ENCODE measurements around the gene CLNK. TPM values are rescaled to one million over a fixed set of nuclear protein-coding genes. Genes with fewer than 3 reads are reported as not detected.

CLNK gene
- total RNA-seq, 1 donor from 2014 or later: 0.10 TPM

DNA sequence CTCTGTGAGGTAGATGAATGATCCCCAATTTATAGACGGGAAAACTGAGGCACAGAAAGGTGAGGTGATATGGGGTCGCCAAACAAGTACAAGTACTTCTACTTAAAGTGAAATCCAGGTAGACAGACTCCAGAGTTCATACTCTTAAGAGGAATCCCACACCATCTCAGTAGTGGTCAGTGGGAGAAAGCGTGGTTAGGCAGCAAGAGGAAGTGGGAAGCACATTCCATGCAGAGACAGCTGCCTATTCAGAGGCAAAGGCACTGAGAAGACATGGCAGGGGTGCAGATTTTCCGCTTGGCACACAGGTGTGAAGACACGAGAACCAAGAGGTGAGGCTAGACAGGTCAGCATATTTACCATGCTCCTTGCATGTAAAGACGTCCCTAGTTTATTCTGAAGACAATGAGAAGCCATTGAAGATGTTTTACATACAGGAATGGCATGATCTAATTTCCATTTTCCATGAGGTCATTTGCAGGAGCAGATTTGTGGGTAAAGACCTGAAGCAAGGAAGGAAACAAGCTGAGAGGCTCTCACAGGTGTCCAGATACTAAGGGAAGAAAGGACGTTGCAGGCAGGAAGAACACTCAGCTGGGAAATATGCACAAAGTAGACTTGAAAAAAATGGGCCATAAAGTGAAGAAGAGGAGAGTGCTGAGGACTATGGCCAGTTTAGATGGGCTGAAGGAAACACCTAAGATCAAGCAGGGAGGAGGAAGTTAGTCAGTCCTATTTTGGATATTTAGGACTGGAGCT lies 17.3 kb upstream of the CLNK start:
- DNase-seq: no peak

DNA sequence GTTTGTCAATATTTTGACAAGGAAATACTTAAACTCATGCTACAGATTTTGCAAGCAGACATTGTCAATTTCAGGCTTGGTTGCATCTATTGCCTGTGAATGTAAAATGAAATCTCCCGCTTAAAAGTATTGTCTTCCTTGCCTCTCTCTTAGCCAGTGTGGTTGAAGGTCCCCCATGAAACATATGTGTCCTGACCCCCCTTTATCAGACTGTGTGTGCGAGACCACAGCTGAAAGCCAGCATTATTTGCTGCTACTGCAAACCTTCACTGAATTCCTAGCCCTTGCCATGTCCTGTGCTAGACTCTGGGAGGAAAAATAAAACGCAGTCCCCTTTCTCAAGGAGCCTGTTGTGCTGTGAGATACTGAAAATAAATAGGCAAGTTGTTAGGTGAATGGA lies 16.6 kb upstream of the CLNK start:
- no peak for DNase-seq

- DNase-seq: no peak
Observed at GRCh38 chr4:10698172-10698571, 13.6 kb upstream of the CLNK start.

- DNase-seq: no peak
Observed at GRCh38 chr4:10697086-10697485, 12.5 kb upstream of the CLNK start.

DNA sequence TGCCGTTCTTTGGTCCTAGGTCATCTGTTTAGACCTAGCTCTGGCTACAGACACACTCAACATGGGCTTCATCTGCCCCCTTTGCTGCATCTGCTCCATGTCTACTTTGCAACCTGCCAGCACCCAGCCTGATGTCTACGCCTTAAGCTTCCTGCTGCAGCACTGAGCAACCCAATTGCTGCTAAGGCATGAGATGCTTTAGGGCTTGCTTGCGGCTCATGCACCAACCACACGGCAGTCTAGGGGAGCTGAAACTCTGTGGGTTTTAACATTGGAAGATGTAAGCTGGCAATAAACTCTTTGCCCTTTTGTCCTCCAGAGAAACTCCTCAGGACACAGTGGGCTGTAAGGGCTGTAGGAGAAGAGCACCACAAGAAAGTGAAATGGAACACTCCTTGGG lies 11.7 kb upstream of the CLNK start:
- no peak for DNase-seq

- no peak for DNase-seq
Observed at GRCh38 chr4:10694828-10695209, 10.3 kb upstream of the CLNK start.

DNA sequence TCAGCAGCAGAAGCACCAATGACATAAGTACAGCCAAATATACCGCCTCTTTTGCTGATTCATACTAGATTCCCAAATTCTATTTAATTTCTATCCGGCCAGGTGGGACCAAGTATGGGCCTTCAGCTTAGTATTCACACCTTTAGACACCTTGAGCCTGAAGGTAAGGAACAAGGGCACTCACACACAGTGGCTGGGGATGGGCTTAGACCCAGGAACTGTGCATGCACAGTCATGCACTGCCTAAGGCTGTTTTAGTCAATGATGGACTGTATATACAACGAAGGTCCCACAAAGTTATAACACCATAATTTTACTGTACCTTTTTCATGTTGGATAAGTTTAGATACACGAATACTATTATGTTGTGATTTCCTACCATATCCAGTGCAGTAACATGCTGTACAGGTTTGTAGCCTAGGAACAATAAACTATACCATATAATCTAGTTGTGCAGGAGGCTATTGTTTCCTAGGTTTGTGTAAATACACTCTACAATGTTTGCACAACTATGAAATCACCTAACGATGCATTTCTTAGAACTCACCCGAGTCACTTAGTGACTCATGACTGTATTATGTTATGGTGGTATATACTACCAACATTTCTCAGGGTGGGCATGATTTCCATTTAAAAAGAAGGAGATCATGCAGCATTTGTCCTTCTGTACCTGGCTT lies 9.7 kb upstream of the CLNK start:
- no peak for DNase-seq

DNA sequence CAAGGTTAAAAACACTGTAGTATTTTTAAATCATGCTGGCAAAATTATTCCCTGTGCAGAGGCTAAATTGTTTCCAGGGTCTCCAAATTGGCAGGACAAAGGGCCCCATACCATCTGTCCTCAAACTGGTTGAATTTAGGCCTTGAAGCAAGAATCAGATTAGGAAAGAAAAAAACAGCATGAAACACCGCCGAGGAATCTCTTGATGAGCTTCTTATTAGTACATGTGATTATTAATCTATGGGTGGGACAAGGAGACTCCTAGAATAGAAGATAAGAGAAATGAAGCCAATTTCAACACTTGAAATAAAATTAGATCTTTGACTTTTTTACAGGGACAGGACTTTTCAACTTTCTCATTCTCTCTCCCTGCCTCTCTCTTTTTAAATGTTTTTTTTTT lies 7.1 kb upstream of the CLNK start:
- no peak for DNase-seq

DNA sequence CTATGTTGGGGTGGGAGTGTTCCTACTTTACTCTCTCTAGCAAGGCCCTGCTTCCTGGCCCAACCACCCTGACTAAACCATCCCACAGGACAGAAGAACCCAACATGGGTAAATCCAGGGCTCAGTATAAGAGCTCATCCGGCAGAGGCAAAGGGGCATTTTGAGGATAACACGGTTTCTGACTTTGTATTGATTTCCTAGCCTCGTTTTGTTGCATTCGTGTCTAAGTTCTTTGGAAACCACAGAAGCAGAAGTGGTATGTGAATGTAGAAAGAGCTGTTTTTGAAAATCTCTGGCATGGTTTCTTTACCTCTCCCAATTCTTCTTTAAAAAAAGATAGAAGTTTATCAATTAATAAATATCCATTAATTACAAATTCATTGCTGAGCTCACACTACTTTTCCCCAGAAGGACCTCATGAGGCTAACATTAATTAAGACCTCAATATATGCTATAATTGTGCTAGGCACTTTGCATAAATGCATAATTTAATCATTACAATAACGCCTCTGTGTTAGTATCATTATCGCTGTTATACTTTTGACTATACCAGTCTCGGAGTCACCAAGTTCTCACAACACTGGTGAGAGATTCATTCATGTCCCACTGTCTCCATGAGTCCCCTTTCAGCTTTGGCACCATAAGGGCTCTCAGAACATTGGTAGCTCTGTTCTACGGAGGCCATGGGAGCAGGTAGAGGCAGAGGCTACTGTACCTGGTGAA lies 5.8 kb upstream of the CLNK start:
- DNase-seq: no peak

DNA sequence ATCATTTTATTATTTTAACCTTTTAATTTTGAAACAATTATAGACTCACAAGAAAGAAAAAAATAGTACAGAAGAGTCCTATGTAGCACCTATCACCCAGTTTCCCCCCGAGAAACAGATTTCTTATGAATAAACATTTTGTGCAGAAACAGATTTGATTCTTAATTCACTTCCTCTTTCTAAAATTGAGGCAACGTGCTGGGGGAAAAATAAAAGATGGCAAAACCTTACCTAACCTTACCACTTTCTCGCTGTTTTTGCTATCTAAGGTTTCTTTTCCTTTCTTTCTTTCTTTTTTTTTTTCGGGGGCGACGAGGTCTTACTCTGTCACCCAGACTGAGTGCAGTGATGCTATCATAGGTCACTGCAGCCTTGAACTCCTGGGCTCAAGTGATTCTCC lies 4.3 kb upstream of the CLNK start:
- no peak for DNase-seq

DNA sequence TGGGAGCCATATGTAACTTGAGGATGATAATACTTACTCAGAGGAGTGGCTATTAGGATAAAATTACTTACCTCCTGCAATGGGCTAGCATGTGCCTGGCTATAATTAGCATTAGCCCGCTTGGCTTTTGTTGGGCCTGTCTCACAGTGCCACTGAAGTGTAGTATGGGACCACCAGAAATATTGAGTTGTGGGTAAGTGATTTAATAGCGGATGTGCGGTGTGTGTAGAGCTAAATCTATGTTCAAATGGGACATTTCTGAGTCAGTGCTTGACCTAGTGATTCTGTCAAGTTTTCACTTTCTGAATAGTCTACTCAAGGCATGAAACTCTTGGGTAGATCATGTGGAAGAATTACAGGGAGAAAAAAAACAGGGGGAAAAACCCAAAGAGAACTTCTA lies 3.5 kb upstream of the CLNK start:
- DNase-seq: no peak

DNA sequence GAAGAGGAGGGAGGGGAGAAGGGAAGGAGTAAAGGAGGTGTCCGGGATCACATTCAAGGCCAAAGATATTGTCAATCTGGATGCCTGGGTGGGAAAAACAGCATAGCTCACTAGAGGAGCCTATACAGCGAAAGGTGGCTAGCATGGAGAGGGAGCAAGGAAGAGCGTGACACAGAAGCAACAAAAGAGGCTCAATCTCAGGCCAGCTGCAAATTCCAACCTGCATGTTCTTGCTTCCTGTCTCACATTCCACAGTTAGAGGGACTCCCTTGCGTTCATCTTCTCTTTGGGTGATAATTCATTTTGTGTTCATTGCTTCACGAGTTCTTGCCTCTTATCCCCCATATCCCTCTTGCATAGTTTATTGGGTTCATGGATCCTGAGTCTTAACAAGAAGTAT lies 3.0 kb upstream of the CLNK start:
- no peak for DNase-seq

- no peak for DNase-seq
Observed at GRCh38 chr4:10682397-10682796, 2.2 kb downstream of the CLNK start.

DNA sequence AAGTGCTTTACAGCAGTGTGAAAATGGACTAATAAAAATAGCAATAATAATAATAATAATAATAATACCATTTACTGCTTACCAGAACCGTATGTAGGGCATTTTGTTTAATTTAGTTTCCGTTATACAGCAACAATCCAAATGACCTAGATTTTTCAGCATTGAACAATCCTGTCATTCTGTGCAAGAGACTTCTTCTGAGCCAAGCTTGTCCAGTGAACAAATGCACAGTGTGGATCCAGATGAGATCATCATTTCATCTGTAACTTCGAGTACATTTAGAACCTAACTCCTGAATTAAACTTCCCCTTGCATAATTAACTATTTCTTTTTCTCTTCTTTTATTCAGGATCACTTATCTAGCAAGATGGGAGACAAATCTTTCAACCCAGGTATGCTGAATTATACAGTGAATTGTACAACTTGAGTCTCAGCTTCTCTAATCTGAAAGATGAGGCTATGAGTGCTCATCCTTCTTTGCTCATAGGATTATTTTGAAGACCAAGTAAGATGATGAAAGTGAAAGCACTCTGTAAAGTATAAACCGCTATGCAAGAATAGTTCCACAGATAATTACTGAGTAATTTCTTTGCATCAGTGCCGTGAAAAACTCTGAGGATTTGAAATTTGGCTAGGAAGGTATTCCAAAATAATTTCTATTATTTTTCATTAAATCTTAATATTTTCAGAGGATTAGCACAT lies 6.6 kb downstream of the CLNK start:
- DNase-seq: no peak

GRCh38 chr4:10673817-10674369 lies 10.7 kb downstream of the CLNK start:
- DNase-seq: no peak

GRCh38 chr4:10672379-10672778 lies 12.2 kb downstream of the CLNK start:
- DNase-seq: no peak

DNA sequence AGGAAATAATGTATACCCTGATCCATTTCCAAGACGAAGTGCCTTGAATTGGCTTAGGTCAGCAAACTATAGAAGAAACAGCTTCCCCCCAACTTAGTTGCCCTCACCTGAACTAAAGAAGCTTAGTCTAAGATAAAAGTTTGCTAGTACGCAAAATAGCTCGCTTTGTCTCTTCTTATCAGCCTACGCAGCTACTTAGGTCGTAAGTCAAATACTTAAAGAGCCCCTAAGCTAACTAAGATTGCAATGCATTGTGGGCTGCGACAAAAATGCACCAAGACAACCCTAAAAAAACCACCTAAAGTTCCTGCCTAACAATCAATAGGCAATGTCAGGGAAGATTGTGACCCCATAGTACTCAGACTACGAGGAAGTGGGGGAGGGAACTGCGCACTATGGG lies 12.8 kb downstream of the CLNK start:
- DNase-seq: no peak

DNA sequence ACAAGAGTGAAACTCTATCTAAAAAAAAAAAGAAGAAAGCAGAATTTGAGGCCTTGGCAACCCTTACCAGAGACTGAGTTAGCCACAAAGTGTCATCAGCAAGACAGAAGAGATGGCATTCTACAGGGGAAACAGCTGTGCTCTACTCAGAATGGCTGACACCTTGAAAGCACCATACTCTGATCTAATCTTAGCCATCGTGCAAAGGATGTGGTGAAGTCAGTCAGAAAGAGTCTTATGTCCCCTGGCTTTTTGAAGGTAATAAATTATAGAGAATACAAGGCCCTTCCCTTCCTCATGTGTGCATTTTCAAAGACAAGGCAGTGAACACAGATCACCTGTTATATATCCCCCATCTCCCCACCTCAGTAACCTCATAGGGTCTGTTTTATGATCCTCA lies 13.2 kb downstream of the CLNK start:
- DNase-seq: no peak

DNA sequence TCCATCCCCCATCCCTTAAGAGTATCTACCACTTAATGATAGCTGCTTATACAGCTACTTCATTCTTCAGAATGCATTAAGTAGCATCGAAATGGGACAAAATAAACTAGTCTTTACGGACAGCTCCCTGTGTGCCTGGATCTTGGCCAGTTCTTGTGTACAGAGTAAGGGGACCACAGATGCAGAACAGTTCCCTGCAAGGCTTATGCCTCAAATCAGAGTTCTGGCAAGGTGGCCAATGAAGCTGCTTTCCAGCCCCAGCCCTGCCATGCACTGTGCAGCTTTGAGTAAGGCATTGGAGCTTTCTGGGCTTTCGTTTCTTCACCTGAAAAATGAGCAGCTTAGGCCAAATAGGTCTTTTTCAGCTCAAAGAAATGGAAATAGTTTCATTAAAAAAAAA lies 14.2 kb downstream of the CLNK start:
- DNase-seq: no peak

DNA sequence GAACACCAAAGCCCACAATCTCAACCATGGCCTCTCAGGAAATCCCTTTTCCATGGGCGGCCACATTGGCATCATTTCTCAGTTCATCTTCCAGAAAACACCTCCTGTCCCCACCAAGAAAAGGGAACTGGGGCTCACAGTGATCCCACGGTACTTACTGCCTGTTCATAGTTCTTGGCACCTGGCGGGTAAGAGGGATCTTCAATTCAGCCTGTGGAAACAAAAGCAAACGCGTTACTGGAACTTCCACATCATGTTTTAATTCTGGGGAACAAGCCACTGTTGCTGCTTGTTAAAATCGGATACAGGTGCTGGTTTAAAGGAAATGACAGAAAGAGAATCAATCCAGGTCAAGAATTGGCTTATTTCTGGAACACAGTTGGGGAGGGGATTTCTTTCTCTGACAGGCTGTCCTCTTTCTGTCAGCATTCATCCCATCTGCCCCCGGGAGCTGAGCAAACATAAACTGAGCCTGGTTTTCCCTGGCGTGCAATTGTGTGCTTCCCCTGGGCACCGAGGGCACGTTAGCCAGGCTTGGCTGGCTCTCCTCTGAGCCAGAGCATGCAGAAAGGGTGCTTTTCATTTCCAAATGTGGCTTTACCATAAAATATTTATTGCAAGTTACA lies 16.8 kb downstream of the CLNK start:
- DNase-seq: no peak

GRCh38 chr4:10666616-10667015 lies 18.0 kb downstream of the CLNK start:
- DNase-seq: no peak

DNA sequence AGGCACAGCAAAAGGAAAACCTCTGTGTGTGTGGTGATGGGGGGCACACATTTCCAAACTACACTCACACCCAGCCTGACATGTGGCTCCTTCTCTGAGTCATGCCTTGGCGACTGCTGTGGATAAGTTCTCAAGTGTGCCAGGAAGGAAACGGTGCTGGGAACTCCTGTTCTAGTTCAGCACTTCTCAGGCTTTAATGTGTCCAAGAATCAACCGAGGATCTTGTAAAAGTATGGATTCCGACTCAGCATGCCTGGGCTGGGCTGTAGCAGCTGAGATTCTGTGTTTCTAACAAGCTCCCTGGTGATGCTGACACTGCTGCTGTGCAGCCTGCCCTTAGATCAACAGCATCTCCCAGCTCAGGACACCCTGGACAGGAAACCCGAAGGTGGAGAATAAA lies 20.2 kb downstream of the CLNK start:
- no peak for DNase-seq
